AG10803 (cell line): Measurements from ENCODE around the gene RBM33.

Experiments used
- DNase-seq: peaks from one replicate; pipeline ENCODE4 v3.0.0; 2010; ENCODE audit warnings: low read depth
- H3K4me3 ChIP-seq: 2 replicates; pipeline ENCODE4 v1.5.1; 2011; ENCODE audit warnings: mild to moderate bottlenecking, low read length, control low read depth
- CTCF ChIP-seq: conservative IDR thresholded peaks from 2 replicates; pipeline ENCODE4 v1.5.1; 2011; ENCODE audit warnings: mild to moderate bottlenecking, low read length, control low read depth, inconsistent platforms

RBM33 gene

GRCh38 chr7:155820246-155820645 is 175.8 kb downstream of the RBM33 start:
- no peak for TF ChIP-seq CTCF
- DNase-seq = no peak
- no peak overlapping the region for H3K4me3 ChIP-seq

GRCh38 chr7:155820788-155821187 is 176.3 kb downstream of the RBM33 start:
- no peak for TF ChIP-seq CTCF
- no peak for DNase-seq

GRCh38 chr7:155821851-155822250 is 177.4 kb downstream of the RBM33 start:
- H3K4me3 ChIP-seq = no peak overlapping the region
- DNase-seq = no peak
- no peak for TF ChIP-seq CTCF

More at GRCh38 chr7:155820788-155821187, 176.3 kb downstream of the RBM33 start:
- no peak overlapping the region for H3K4me3 ChIP-seq

GRCh38 chr7:155824227-155824886 is 179.9 kb downstream of the RBM33 start:
- no peak for DNase-seq
- TF ChIP-seq CTCF = no peak
- no peak overlapping the region for H3K4me3 ChIP-seq

- H3K4me3 ChIP-seq = no peak overlapping the region
- no peak for TF ChIP-seq CTCF
- no peak for DNase-seq
Measured at GRCh38 chr7:155825336-155825735, 180.9 kb downstream of the RBM33 start.

- DNase-seq = no peak
- no peak for TF ChIP-seq CTCF
- no peak overlapping the region for H3K4me3 ChIP-seq
Measured at GRCh38 chr7:155829796-155830470, 185.5 kb downstream of the RBM33 start.
